ENCODE results near the gene ERGIC1.
A peak's percentile ranks its signal among the peaks of the same experiment; 100 is the strongest.

ERGIC1 gene

GRCh38 chr5:172942556-172942955, 108.5 kb downstream of the ERGIC1 start:
- DNase-seq (ENCODE audit: low read depth in 2 of 2, low spot score in 1 of 2): no peak

GRCh38 chr5:172943283-172943841, 109.3 kb downstream of the ERGIC1 start:
- no peak for DNase-seq (ENCODE audit: low read depth in 2 of 2, low spot score in 1 of 2)

GRCh38 chr5:172943906-172944305, 109.9 kb downstream of the ERGIC1 start:
- DNase-seq (ENCODE audit: low read depth in 2 of 2, low spot score in 1 of 2): no peak

GRCh38 chr5:172944741-172945140, 110.7 kb downstream of the ERGIC1 start:
- no peak for DNase-seq (ENCODE audit: low read depth in 2 of 2, low spot score in 1 of 2)

GRCh38 chr5:172945151-172945550, 111.1 kb downstream of the ERGIC1 start:
- no peak for DNase-seq (ENCODE audit: low read depth in 2 of 2, low spot score in 1 of 2)

GRCh38 chr5:172946146-172946545, 112.1 kb downstream of the ERGIC1 start:
- DNase-seq (ENCODE audit: low read depth in 2 of 2, low spot score in 1 of 2): no peak

GRCh38 chr5:172949426-172949825, 115.4 kb downstream of the ERGIC1 start:
- no peak for DNase-seq (ENCODE audit: low read depth in 2 of 2, low spot score in 1 of 2)

GRCh38 chr5:172950176-172950965, 116.3 kb downstream of the ERGIC1 start:
- DNase-seq (ENCODE audit: low read depth in 2 of 2, low spot score in 1 of 2): no peak

GRCh38 chr5:172951371-172952033, 117.5 kb downstream of the ERGIC1 start:
- no peak for DNase-seq (ENCODE audit: low read depth in 2 of 2, low spot score in 1 of 2)

- no peak for DNase-seq (ENCODE audit: low read depth in 2 of 2, low spot score in 1 of 2)
Observed at GRCh38 chr5:172952034-172952511, 118.0 kb downstream of the ERGIC1 start.

GRCh38 chr5:172953776-172954675, 120.0 kb downstream of the ERGIC1 start:
- no peak for DNase-seq (ENCODE audit: low read depth in 2 of 2, low spot score in 1 of 2)

- DNase-seq (ENCODE audit: low read depth in 2 of 2, low spot score in 1 of 2): no peak
Observed at GRCh38 chr5:172954751-172955159, 120.7 kb downstream of the ERGIC1 start.

- DNase-seq (ENCODE audit: low read depth in 2 of 2, low spot score in 1 of 2): no peak
Observed at GRCh38 chr5:172956228-172956627, 122.2 kb downstream of the ERGIC1 start.

GRCh38 chr5:172956936-172957335, 122.9 kb downstream of the ERGIC1 start:
- no peak for DNase-seq (ENCODE audit: low read depth in 2 of 2, low spot score in 1 of 2)

- no peak for DNase-seq (ENCODE audit: low read depth in 2 of 2, low spot score in 1 of 2)
Observed at GRCh38 chr5:172957458-172957857, 123.4 kb downstream of the ERGIC1 start.

GRCh38 chr5:172958331-172959046, 124.4 kb downstream of the ERGIC1 start:
- DNase-seq (ENCODE audit: low read depth in 2 of 2, low spot score in 1 of 2): peak; percentile 31 to 42

GRCh38 chr5:172959824-172960799, 126.1 kb downstream of the ERGIC1 start:
- DNase-seq (ENCODE audit: low read depth in 2 of 2, low spot score in 1 of 2): no peak

- DNase-seq (ENCODE audit: low read depth in 2 of 2, low spot score in 1 of 2): no peak
Observed at GRCh38 chr5:172969921-172970320, 135.9 kb downstream of the ERGIC1 start.

- no peak for DNase-seq (ENCODE audit: low read depth in 2 of 2, low spot score in 1 of 2)
Observed at GRCh38 chr5:172971482-172971881, 137.4 kb downstream of the ERGIC1 start.
